Stomach (tissue), 9 donors: ENCODE measurements around the gene SH3TC1. TPM values are rescaled to one million over a fixed set of nuclear protein-coding genes. Genes with fewer than 3 reads are reported as not detected.

Experiments used
- DNase-seq, 2 donors: peaks; one replicate each; pipeline versions ENCODE4 v3.0.0 to v3.0.0-alpha.2; 2013 to 2019
- H3K27ac ChIP-seq, 5 donors: fragments of 200-600 bp in 4 of 5; sonication (generic) in 4 of 5; one replicate each; pipeline ENCODE4 v1.5.1; 2013 to 2019; ENCODE audit warnings: mild to moderate bottlenecking in 1 of 5, moderate library complexity in 1 of 5
- H3K27me3 ChIP-seq, 3 donors: fragments of 200-600 bp; sonication (generic); one replicate each; pipeline ENCODE4 v1.5.1; 2017 to 2019; ENCODE audit warnings: mixed run types in 1 of 3
- H3K36me3 ChIP-seq, 4 donors: fragments of 200-600 bp; sonication (generic); 1 replicate in 3 of 4; 2 replicates in 1 of 4; pipeline ENCODE4 v1.5.1; 2016 to 2019
- H3K4me1 ChIP-seq, 4 donors: fragments of 200-600 bp; sonication (generic); one replicate each; pipeline ENCODE4 v1.5.1; 2016 to 2019
- H3K4me3 ChIP-seq, 4 donors: fragments of 200-600 bp; sonication (generic) in 3 of 4; one replicate each; pipeline ENCODE4 v1.5.1; 2016 to 2019; ENCODE audit warnings: mild to moderate bottlenecking in 1 of 4
- H3K9me3 ChIP-seq, 4 donors: fragments of 200-600 bp; sonication (generic); one replicate each; pipeline ENCODE4 v1.5.1; 2016 to 2019
- EP300 ChIP-seq: sonication (generic); formaldehyde crosslinking; IDR thresholded peaks from one replicate; pipeline ENCODE4 v1.6.1; 2017; ENCODE audit warnings: antibody characterized with exemption
- POLR2A ChIP-seq, 4 donors: fragments of 450-650 bp; IDR thresholded peaks; one replicate each; pipeline ENCODE4 v1.6.1; 2016; ENCODE audit warnings: antibody characterized with exemption in 4 of 4, control low read depth in 2 of 4, mild to moderate bottlenecking in 1 of 4, moderate library complexity in 1 of 4
- POLR2AphosphoS5 ChIP-seq, 3 donors: sonication (generic); formaldehyde crosslinking; IDR thresholded peaks; one replicate each; pipeline ENCODE4 v1.6.1; 2016; ENCODE audit warnings: antibody characterized with exemption in 3 of 3
- WGBS, 5 donors: extraction: QIAGEN DNeasy Blood & Tissue Kit in 3 of 5; methylation state at CpG; one replicate each; pipeline versions ENCODE4 v1.1.5 to v1.1.7; 2013 to 2018; 5-methylcytosine and 5-hydroxymethylcytosine counted together
- intact Hi-C: fragments of 100-400 bp; cut with DNase I; formaldehyde crosslinking; loops from one replicate; pipeline ENCODE4 v1.15.1; 2023; ENCODE audit warnings: low total_unique reads
- polyA plus RNA-seq, 3 donors: library from polyadenylated mRNA; stranded (reverse); fragments of 200-250 nt; gene quantifications; one replicate each; pipeline ENCODE4 v1.2.3, GENCODE V29; 2013
- total RNA-seq, 5 donors: library from RNA; depleted of rRNA; stranded (reverse); fragments of >200 nt; gene quantifications; one replicate each; pipeline versions ENCODE4 v1.1.0 to v1.2.3, GENCODE V29; 2014 to 2016
- TF ChIP-seq, protein P1 (sequence below), 7 experiments: fragments of 450-650 bp in 4 of 7; fragments of 200-600 bp in 3 of 7; sonication (generic) in 3 of 7; IDR thresholded peaks; one replicate each; pipeline ENCODE4 v1.5.1; 2016 to 2019; ENCODE audit warnings: antibody characterized with exemption in 7 of 7, control low read depth in 2 of 7, mild to moderate bottlenecking in 1 of 7
- donor health status: healthy with polysubstance abuse.
- donor health status: Bipolar disorder and iron deficiency.
- donor health status: healthy.

The SH3TC1 gene
- total and polyA plus RNA-seq, 8 donors = 12.0 to 96.2 (median 27.9) TPM

DNA sequence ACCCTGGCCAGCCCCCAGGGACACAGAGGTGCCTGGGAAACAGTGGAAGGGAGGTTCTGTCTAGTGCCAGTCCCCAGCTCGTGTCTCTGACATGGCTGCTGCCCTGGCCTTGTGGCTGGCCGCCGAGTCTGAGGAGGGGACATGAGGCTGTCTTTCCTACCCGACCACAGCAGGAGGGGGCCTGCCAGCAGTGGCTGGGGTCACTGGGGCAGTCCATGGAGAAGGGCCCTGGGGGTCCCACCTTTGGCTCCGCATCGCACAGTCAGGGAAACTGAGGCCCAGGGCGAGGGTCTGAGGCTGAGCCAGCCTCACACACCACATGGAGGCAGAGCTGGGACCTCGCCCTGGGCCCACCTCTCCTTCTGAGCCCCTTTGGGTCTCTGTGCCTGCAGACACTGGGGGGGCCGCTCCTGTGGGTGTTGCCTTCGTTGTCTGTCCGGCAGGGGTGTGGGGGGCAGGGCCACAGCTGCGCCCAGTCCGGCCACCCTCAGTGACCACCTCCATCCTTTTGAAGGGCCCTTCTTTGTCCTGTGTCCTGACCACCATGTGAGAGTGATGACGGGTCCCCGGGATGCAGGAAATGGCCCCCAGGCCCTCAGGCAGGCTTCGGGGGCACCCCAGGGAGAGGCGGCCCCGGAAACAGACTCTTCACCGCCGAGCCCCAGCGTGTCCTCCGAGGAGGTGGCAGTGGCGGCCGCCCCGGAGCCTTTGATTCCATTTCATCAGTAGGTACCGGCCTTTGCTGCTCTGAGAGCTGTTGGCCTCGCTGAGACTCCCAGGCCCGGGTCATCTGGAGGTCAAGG is 17.6 kb downstream of the SH3TC1 start:
- Histone ChIP-seq H3K9me3 (no peaks in the 10 kb centered on the region), H3K4me3 (no peak overlapping the region), H3K27ac (no peak overlapping the region), H3K27me3 (no peaks in the 10 kb centered on the region), H3K36me3 (peaks cover 8 to 90% (median 75%) of the 10 kb centered on the region in 4 donors), H3K4me1 (peaks cover 0 to 34% (median 18%) of the 10 kb centered on the region in 4 donors)
- 91 to 94% (median 94%) methylated on average over 21 to 28 of the region's 28 CpGs for WGBS, 5 donors
- intact Hi-C loops = no loop called here
- DNase-seq = no peak
- TF ChIP-seq POLR2A (IDR thresholded peaks at IDR 0.05) = no peak
- no peak for TF ChIP-seq POLR2AphosphoS5 (IDR thresholded peaks at IDR 0.05)
- TF ChIP-seq, protein P1, sequence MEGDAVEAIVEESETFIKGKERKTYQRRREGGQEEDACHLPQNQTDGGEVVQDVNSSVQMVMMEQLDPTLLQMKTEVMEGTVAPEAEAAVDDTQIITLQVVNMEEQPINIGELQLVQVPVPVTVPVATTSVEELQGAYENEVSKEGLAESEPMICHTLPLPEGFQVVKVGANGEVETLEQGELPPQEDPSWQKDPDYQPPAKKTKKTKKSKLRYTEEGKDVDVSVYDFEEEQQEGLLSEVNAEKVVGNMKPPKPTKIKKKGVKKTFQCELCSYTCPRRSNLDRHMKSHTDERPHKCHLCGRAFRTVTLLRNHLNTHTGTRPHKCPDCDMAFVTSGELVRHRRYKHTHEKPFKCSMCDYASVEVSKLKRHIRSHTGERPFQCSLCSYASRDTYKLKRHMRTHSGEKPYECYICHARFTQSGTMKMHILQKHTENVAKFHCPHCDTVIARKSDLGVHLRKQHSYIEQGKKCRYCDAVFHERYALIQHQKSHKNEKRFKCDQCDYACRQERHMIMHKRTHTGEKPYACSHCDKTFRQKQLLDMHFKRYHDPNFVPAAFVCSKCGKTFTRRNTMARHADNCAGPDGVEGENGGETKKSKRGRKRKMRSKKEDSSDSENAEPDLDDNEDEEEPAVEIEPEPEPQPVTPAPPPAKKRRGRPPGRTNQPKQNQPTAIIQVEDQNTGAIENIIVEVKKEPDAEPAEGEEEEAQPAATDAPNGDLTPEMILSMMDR (IDR thresholded peaks at IDR 0.05) = no peak
- TF ChIP-seq EP300 = no peak

DNA sequence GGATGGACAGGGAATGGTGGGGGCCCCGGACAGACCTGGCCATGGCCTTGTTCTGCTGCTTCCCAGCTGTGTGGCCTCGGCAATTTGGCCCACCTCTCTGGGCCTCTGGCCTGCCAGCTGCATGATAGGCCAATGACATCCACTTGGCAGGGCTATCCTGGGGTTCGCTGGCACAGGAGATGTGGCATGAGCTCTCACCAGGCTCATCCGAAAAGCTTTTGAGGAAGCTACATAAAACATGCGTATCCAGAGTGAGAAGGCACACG is 18.1 kb downstream of the SH3TC1 start:
- Histone ChIP-seq H3K4me3 (no peak overlapping the region), H3K36me3 (peaks cover 8 to 88% (median 75%) of the 10 kb centered on the region in 4 donors), H3K9me3 (no peaks in the 10 kb centered on the region), H3K27ac (no peak overlapping the region), H3K4me1 (peaks cover 0 to 34% (median 18%) of the 10 kb centered on the region in 4 donors), H3K27me3 (no peaks in the 10 kb centered on the region)
- WGBS, 5 donors = 88 to 96% (median 92%) methylated on average over 6 of the region's 6 CpGs
- DNase-seq = no peak
- TF ChIP-seq, protein P1 (IDR thresholded peaks at IDR 0.05) = no peak
- no peak for TF ChIP-seq POLR2AphosphoS5 (IDR thresholded peaks at IDR 0.05)
- intact Hi-C loops = no loop called here

DNA sequence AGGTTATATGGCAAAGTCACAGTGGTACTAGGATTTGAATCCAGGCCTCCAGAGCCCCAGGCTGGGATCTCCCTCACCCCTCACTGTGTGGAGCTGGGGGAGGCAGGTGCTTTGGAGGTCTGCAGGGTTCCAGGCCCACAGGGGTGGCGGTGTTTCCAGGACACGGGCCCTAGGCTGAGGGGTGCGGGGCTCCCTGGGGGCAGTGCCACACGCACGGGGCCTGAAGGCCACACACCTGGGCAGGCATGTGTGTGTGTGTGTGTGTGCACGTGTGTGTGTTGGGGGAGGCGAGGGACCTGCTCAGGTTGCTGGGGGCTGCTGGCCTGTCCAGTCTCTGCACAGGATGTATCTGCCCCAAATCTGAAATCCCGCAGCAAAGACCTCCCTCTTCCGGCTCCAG is 18.8 kb downstream of the SH3TC1 start:
- intact Hi-C loops = no loop called here
- H3K36me3 ChIP-seq = peaks cover 9 to 89% (median 74%) of the 10 kb centered on the region in 4 donors

DNA sequence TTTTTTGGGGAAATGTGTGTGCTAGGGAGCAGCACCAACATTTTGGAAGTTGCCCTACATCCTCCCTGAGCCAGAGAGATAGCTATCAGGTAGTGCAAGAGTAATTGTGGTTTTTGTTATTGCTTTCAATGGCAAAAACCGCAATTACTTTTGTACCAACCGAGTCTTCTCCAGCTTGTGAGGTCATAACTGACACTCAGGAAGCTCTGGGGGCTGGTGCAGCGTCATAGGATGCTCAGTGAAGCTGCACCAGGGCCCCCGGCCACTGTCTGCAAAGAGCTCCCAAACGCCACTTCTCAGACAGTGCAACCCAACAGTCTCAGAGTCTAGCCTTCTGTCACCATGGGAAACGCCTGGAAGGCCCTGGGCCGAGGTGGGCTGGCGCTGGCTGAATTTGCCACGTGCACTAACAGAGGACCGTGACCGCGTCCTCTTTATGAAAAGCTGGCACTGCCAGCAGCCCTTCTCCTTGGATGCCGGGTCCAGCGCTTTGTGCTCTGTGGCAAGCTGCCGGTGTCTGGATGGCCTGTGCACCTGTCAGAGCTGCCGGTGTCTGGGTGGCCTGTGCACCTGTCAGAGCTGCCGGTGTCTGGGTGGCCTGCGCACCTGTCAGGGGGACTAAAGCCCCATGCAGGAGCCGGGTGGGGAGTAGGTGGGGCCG is 19.4 kb downstream of the SH3TC1 start:
- no peak overlapping the region for H3K4me3 ChIP-seq
- peaks cover 0 to 33% (median 18%) of the 10 kb centered on the region in 4 donors for H3K4me1 ChIP-seq
- H3K27me3 ChIP-seq = no peaks in the 10 kb centered on the region
- H3K36me3 ChIP-seq = peaks cover 15 to 89% (median 76%) of the 10 kb centered on the region in 4 donors
- H3K9me3 ChIP-seq = no peaks in the 10 kb centered on the region
- H3K27ac ChIP-seq = no peak overlapping the region
- TF ChIP-seq EP300 = no peak
- no peak for TF ChIP-seq POLR2AphosphoS5 (IDR thresholded peaks at IDR 0.05)
- TF ChIP-seq POLR2A (IDR thresholded peaks at IDR 0.05) = no peak
- TF ChIP-seq, protein P1 (IDR thresholded peaks at IDR 0.05) = no peak
- WGBS, 5 donors = 90 to 94% (median 93%) methylated on average over 20 of the region's 20 CpGs
- no peak for DNase-seq
- intact Hi-C loops = no loop called here

More for the DNA sequence above, 18.8 kb downstream of the SH3TC1 start:
- H3K9me3 ChIP-seq = no peaks in the 10 kb centered on the region
- no peaks in the 10 kb centered on the region for H3K27me3 ChIP-seq
- peaks cover 0 to 34% (median 18%) of the 10 kb centered on the region in 4 donors for H3K4me1 ChIP-seq
- H3K27ac ChIP-seq = no peak overlapping the region
- WGBS, 5 donors = 84 to 97% (median 91%) methylated on average over 3 to 9 of the region's 9 CpGs
- H3K4me3 ChIP-seq = no peak overlapping the region
- no peak for DNase-seq
- TF ChIP-seq POLR2AphosphoS5 (IDR thresholded peaks at IDR 0.05) (no peak), EP300 (no peak), POLR2A (IDR thresholded peaks at IDR 0.05) (no peak)
- TF ChIP-seq, protein P1 (IDR thresholded peaks at IDR 0.05) = no peak
